Measurements from ENCODE around the gene NPLOC4. TPM values are rescaled to one million over a fixed set of nuclear protein-coding genes. Genes with fewer than 3 reads are reported as not detected.
A peak's percentile ranks its signal among the peaks of the same experiment; 100 is the strongest.

NPLOC4 gene
- total and polyA plus RNA-seq, 2 donors (not counting 1 experiment from before 2014, with no cell fraction given), result 51.0 to 62.5 TPM

DNA sequence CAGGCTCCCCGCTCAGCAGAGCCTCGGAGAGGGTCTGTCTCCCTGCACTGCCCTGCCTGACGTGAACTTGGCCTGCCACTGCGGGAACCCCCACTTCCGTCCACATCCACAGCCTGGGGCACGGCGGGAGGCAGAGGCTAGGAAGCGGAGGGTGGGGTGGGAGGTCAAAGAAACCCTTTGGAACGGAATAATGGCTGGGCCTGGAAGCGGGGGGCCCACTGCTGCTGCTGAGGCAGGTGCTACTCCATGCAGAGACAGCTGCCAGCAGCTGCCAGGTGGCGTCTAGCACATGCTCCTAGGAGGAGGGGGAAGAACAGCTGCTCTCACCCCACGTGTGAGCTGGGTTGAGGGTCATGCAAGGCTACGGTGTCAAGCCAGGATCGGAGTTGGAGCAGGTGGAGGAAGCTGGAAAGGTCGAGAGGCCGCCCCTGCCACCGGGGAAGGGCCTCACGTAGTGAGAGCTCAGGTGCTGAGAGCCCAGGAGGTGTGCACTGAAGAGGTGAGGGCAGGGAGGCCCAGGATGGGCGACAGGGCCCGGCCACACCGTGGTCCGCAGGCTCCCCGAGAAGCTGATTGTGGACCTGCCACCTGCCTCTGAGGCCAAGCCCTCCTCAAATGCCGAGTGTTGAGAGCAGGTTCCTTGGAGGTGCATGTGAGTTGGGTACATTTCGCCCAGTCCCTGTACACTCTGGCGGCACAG lies 98.9 kb downstream of the NPLOC4 start:
- H2AFZ ChIP-seq (ENCODE audit: low read length), result no peak overlapping the region
- no peak overlapping the region for H3K27ac ChIP-seq (ENCODE audit: insufficient read depth, low read length)
- H3K4me2 ChIP-seq (ENCODE audit: extremely low read depth, insufficient read depth, low read length), result no peak overlapping the region
- H3K4me1 ChIP-seq (ENCODE audit: control insufficient read depth, extremely low read depth, insufficient read depth, low read length), result no peaks in the 10 kb centered on the region
- peaks cover 11% of the 10 kb centered on the region for H3K36me3 ChIP-seq (ENCODE audit: control insufficient read depth, insufficient read depth, low read length)
- no peaks in the 10 kb centered on the region for H3K9me3 ChIP-seq (ENCODE audit: control insufficient read depth, insufficient read depth, low read depth, low read length)
- DNase-seq (ENCODE audit: low read depth in 2 of 2), result no peak
- H3K79me2 ChIP-seq (ENCODE audit: control insufficient read depth, insufficient read depth, low read length), result no peaks in the 10 kb centered on the region
- H3K27me3 ChIP-seq (ENCODE audit: control insufficient read depth, insufficient read depth, low read length), result peaks cover 11% of the 10 kb centered on the region
- no peak overlapping the region for H3K4me3 ChIP-seq (replicated peaks in 1 of 4; ENCODE audit: control extremely low read depth in 1 of 4, insufficient read depth in 1 of 4, low read depth in 3 of 4, low read length in 4 of 4)
- no peak for TF ChIP-seq EZH2 (IDR thresholded peaks at IDR 0.05; ENCODE audit: low read length, missing control alignments)
- TF ChIP-seq CTCF (conservative IDR thresholded peaks at IDR 0.05 in 1 of 2, IDR thresholded peaks at IDR 0.05 in 1 of 2; ENCODE audit: low read depth in 1 of 2, low read length in 2 of 2), result no peak
- H4K20me1 ChIP-seq (ENCODE audit: control insufficient read depth, extremely low read depth, insufficient read depth, low read length), result no peaks in the 10 kb centered on the region
- no peak overlapping the region for H3K9ac ChIP-seq (ENCODE audit: insufficient read depth, low read length)

- Histone ChIP-seq H4K20me1 (ENCODE audit: control insufficient read depth, extremely low read depth, insufficient read depth, low read length) (no peaks in the 10 kb centered on the region), H3K36me3 (ENCODE audit: control insufficient read depth, insufficient read depth, low read length) (peaks cover 8% of the 10 kb centered on the region), H3K27ac (ENCODE audit: insufficient read depth, low read length) (no peak overlapping the region), H3K9me3 (ENCODE audit: control insufficient read depth, insufficient read depth, low read depth, low read length) (no peaks in the 10 kb centered on the region), H3K4me3 (replicated peaks in 1 of 4; ENCODE audit: control extremely low read depth in 1 of 4, insufficient read depth in 1 of 4, low read depth in 3 of 4, low read length in 4 of 4) (no peak overlapping the region), H3K79me2 (ENCODE audit: control insufficient read depth, insufficient read depth, low read length) (no peaks in the 10 kb centered on the region), H3K4me2 (ENCODE audit: extremely low read depth, insufficient read depth, low read length) (no peak overlapping the region), H3K27me3 (ENCODE audit: control insufficient read depth, insufficient read depth, low read length) (peaks cover 11% of the 10 kb centered on the region), H2AFZ (ENCODE audit: low read length) (no peak overlapping the region), H3K9ac (ENCODE audit: insufficient read depth, low read length) (no peak overlapping the region), H3K4me1 (ENCODE audit: control insufficient read depth, extremely low read depth, insufficient read depth, low read length) (no peaks in the 10 kb centered on the region)
- no peak for DNase-seq (ENCODE audit: low read depth in 2 of 2)
- peak; percentile 30 to 51 for TF ChIP-seq CTCF (conservative IDR thresholded peaks at IDR 0.05 in 1 of 2, IDR thresholded peaks at IDR 0.05 in 1 of 2; ENCODE audit: low read depth in 1 of 2, low read length in 2 of 2)
- TF ChIP-seq EZH2 (IDR thresholded peaks at IDR 0.05; ENCODE audit: low read length, missing control alignments), result peak; percentile 21
These were observed 99.5 kb downstream of the NPLOC4 start for GRCh38 chr17:81537343-81537855.

- H2AFZ ChIP-seq (ENCODE audit: low read length), result no peak overlapping the region
These were observed 100.3 kb downstream of the NPLOC4 start for GRCh38 chr17:81536299-81537290.

More at GRCh38 chr17:81536299-81537290, 100.3 kb downstream of the NPLOC4 start:
- Histone ChIP-seq H3K4me2 (ENCODE audit: extremely low read depth, insufficient read depth, low read length) (no peak overlapping the region), H3K27me3 (ENCODE audit: control insufficient read depth, insufficient read depth, low read length) (peaks cover 11% of the 10 kb centered on the region), H3K79me2 (ENCODE audit: control insufficient read depth, insufficient read depth, low read length) (no peaks in the 10 kb centered on the region), H3K4me3 (replicated peaks in 1 of 4; ENCODE audit: control extremely low read depth in 1 of 4, insufficient read depth in 1 of 4, low read depth in 3 of 4, low read length in 4 of 4) (no peak overlapping the region), H3K9ac (ENCODE audit: insufficient read depth, low read length) (no peak overlapping the region), H3K36me3 (ENCODE audit: control insufficient read depth, insufficient read depth, low read length) (peaks cover 8% of the 10 kb centered on the region), H4K20me1 (ENCODE audit: control insufficient read depth, extremely low read depth, insufficient read depth, low read length) (no peaks in the 10 kb centered on the region), H3K27ac (ENCODE audit: insufficient read depth, low read length) (no peak overlapping the region), H3K4me1 (ENCODE audit: control insufficient read depth, extremely low read depth, insufficient read depth, low read length) (no peaks in the 10 kb centered on the region), H3K9me3 (ENCODE audit: control insufficient read depth, insufficient read depth, low read depth, low read length) (no peaks in the 10 kb centered on the region)
- TF ChIP-seq CTCF (conservative IDR thresholded peaks at IDR 0.05 in 1 of 2, IDR thresholded peaks at IDR 0.05 in 1 of 2; ENCODE audit: low read depth in 1 of 2, low read length in 2 of 2) (no peak), EZH2 (IDR thresholded peaks at IDR 0.05; ENCODE audit: low read length, missing control alignments) (peak; percentile 89)
- peak in 1 of 2 donors; percentile 37 for DNase-seq (ENCODE audit: low read depth in 2 of 2)

All from fibroblast of lung (primary cell).